Activated CD8-positive, alpha-beta memory T cell treated with anti-CD3 and anti-CD28 coated beads, Interleukin-2, amount 10 ng/mL, durations not matched to agents 7 days and 5 days (primary cell): Measurements from ENCODE around the gene KLHDC4. TPM values are rescaled to one million over a fixed set of nuclear protein-coding genes. Genes with fewer than 3 reads are reported as not detected.
"Not testable (repeated sequence)": the region's sequence is repeated elsewhere in the genome, so short reads cannot be mapped to it uniquely, and the experiment has no call there.

Source experiments
- ATAC-seq: fragments of 150-1000 bp; cut with Tn5 transposase; one replicate; pipeline ENCODE4 v1.10.0; 2021; ENCODE audit warnings: moderate library complexity
- CTCF ChIA-PET: fragments of 350-600 bp; sonication (Branson Sonifier 250); formaldehyde crosslinking; loops from one replicate; lab custom pipeline; 2021; ENCODE audit warnings: antibody characterized with exemption; lab: Charles Lee
- DNase-seq: peaks from one replicate; pipeline ENCODE4 v3.0.0-alpha.2; 2020
- H3K27ac Mint-ChIP-seq: one replicate; pipeline ENCODE4 v1.8.0; 2021; ENCODE audit warnings: mild to moderate bottlenecking, mixed read lengths
- H3K27me3 Mint-ChIP-seq: one replicate; pipeline ENCODE4 v1.8.0; 2021; ENCODE audit warnings: mixed read lengths
- H3K36me3 Mint-ChIP-seq: one replicate; pipeline ENCODE4 v1.8.0; 2021; ENCODE audit warnings: mild to moderate bottlenecking, mixed read lengths
- H3K4me1 Mint-ChIP-seq: one replicate; pipeline ENCODE4 v1.8.0; 2021; ENCODE audit warnings: mixed read lengths
- H3K4me3 Mint-ChIP-seq: one replicate; pipeline ENCODE4 v1.8.0; 2021; ENCODE audit warnings: mild to moderate bottlenecking, moderate library complexity, mixed read lengths
- H3K9me3 Mint-ChIP-seq: one replicate; pipeline ENCODE4 v1.8.0; 2022; ENCODE audit warnings: low read depth, mixed read lengths
- total RNA-seq, 2 experiments: library from RNA; stranded (reverse); gene quantifications; one replicate each; pipeline ENCODE4 v1.2.3, GENCODE V29; 2021

The KLHDC4 gene
- total RNA-seq, 2 experiments from 2014 or later: 86.0 to 114 TPM

- DNase-seq (no peak), ATAC-seq (no peak)
- Mint-ChIP-seq H3K4me1 (no peaks in the 10 kb centered on the region), H3K36me3 (no peaks in the 10 kb centered on the region), H3K27ac (no peak overlapping the region), H3K9me3 (no peaks in the 10 kb centered on the region), H3K4me3 (no peak overlapping the region), H3K27me3 (peaks cover 3% of the 10 kb centered on the region)
- CTCF ChIA-PET: no interaction called here
Measured at GRCh38 chr16:87795336-87795735, 29.6 kb upstream of the KLHDC4 start.

GRCh38 chr16:87794485-87795078 lies 28.8 kb upstream of the KLHDC4 start:
- DNase-seq: no peak
- CTCF ChIA-PET: interaction anchor here (1.1 kb wide), 1 partner anchor 15 kb away, joined by 3 read pairs; no protein-coding TSS in a partner anchor
- H3K27me3 Mint-ChIP-seq: peaks cover 3% of the 10 kb centered on the region
- H3K9me3 Mint-ChIP-seq: no peaks in the 10 kb centered on the region
- no peaks in the 10 kb centered on the region for H3K4me1 Mint-ChIP-seq
- no peaks in the 10 kb centered on the region for H3K36me3 Mint-ChIP-seq
- no peak overlapping the region for H3K4me3 Mint-ChIP-seq
- no peak overlapping the region for H3K27ac Mint-ChIP-seq
- no peak for ATAC-seq

- no peaks in the 10 kb centered on the region for H3K4me1 Mint-ChIP-seq
- H3K27me3 Mint-ChIP-seq: peaks cover 3% of the 10 kb centered on the region
- ATAC-seq (no peak), DNase-seq (no peak)
- CTCF ChIA-PET: interaction anchor here (0.7 to 1.0 kb wide), 3 partner anchors 11 to 89 kb away, joined by 3 read pairs; no protein-coding TSS in a partner anchor
- no peak overlapping the region for H3K4me3 Mint-ChIP-seq
- H3K27ac Mint-ChIP-seq: no peak overlapping the region
- no peaks in the 10 kb centered on the region for H3K36me3 Mint-ChIP-seq
- H3K9me3 Mint-ChIP-seq: no peaks in the 10 kb centered on the region
Measured at GRCh38 chr16:87792205-87792565, 26.4 kb upstream of the KLHDC4 start.

- no peak overlapping the region for H3K4me3 Mint-ChIP-seq
- peaks cover 3% of the 10 kb centered on the region for H3K27me3 Mint-ChIP-seq
- no peaks in the 10 kb centered on the region for H3K4me1 Mint-ChIP-seq
- no peaks in the 10 kb centered on the region for H3K36me3 Mint-ChIP-seq
- no peak overlapping the region for H3K27ac Mint-ChIP-seq
- CTCF ChIA-PET: interaction anchor here (0.7 to 2.7 kb wide), 3 partner anchors 10 to 56 kb away, joined by 3 to 14 read pairs (median 3); no protein-coding TSS in a partner anchor
- H3K9me3 Mint-ChIP-seq: no peaks in the 10 kb centered on the region
- ATAC-seq: no peak
- DNase-seq: no peak
Measured at GRCh38 chr16:87791295-87792204, 25.8 kb upstream of the KLHDC4 start.

DNA sequence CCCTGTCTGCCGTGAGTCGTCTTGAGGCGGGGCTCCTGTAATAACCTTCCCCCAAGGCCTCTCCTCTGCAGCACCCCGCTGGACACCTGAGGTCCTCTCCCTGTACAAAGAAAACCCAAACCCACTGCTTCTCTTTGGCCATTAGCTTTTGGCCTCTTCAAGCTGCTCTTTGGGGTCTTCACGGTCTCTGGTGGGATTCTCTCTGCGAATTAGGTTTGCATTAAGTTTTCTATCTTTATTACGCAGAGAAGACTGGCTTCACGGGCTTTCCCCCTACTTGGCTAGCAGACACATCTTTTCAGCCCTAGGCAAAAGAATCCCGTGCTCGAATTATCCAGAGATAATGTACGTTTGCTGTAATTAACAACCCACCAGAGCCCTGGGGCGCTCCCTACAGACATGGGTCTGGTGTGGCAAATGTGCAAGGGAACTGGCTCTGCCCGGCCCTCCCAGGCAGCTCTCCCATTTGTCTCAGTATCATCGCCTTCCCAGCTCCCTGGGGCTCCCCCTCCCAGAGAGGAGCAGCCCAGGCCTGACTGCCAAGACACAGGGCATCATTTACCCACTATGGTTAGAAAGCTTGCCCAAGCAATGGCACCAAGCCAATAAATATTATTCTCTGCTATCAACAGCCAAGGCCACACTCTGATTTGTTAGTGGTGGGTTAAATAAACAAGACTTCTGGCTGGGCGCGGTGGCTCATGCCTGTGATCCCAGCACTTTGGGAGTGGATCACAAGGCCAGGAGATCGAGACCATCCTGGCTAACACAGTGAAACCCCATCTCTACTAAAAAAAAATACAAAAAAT lies 24.7 kb upstream of the KLHDC4 start:
- Mint-ChIP-seq H3K27me3 (no peaks in the 10 kb centered on the region), H3K9me3 (no peaks in the 10 kb centered on the region), H3K27ac (no peak overlapping the region), H3K36me3 (no peaks in the 10 kb centered on the region), H3K4me1 (no peaks in the 10 kb centered on the region), H3K4me3 (no peak overlapping the region)
- CTCF ChIA-PET: interaction anchor here (1.6 to 2.7 kb wide), 2 partner anchors 9 to 11 kb away, joined by 9 to 14 read pairs; no protein-coding TSS in a partner anchor
- DNase-seq (no peak), ATAC-seq (no peak)

DNA sequence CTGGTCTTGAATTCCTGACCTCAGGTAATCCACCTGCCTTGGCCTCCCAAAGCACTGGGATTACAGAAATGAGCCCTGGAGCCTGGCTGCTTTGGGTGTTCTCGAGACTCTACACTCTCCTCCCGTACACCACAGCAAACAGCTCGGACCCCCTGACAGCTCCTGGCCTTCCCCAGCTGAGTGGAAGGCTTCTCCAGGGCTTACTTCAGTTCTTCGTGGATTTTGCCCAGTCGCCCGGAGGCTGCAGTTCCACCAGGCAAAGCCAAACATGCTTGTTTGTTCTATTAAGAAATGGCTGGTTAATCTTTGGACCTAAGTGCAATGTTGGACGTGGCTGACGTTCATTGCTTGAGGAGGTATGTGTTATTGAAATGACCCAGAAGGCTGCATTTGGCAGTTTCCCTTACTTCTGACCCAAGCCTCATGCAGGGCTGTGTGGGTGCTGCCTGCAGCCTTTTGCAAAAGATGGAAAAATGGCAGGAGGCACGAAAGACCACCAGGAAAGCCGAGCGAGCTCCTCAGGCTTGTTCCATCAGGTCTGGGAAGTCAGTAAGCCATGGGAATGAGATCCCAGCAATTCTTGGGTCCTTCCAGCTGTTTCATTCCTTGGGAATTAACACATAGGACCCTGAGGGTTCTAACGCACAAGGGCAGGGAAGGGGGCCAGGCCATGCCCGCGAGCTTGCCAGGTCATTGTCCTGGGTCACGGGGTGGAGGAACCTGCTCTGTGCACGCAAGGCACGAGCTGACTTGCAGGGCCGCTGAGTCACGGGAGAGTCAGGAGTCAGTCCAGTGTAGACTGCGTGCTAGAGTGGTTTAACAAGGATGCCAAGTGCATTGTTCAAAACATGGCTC lies 23.9 kb upstream of the KLHDC4 start:
- DNase-seq (no peak), ATAC-seq (no peak)
- H3K27ac Mint-ChIP-seq: no peak overlapping the region
- CTCF ChIA-PET: interaction anchor here (1.6 to 2.7 kb wide), 2 partner anchors 9 to 10 kb away, joined by 9 to 14 read pairs; no protein-coding TSS in a partner anchor
- no peaks in the 10 kb centered on the region for H3K36me3 Mint-ChIP-seq
- H3K27me3 Mint-ChIP-seq: no peaks in the 10 kb centered on the region
- no peaks in the 10 kb centered on the region for H3K4me1 Mint-ChIP-seq
- H3K4me3 Mint-ChIP-seq: no peak overlapping the region
- no peaks in the 10 kb centered on the region for H3K9me3 Mint-ChIP-seq

DNA sequence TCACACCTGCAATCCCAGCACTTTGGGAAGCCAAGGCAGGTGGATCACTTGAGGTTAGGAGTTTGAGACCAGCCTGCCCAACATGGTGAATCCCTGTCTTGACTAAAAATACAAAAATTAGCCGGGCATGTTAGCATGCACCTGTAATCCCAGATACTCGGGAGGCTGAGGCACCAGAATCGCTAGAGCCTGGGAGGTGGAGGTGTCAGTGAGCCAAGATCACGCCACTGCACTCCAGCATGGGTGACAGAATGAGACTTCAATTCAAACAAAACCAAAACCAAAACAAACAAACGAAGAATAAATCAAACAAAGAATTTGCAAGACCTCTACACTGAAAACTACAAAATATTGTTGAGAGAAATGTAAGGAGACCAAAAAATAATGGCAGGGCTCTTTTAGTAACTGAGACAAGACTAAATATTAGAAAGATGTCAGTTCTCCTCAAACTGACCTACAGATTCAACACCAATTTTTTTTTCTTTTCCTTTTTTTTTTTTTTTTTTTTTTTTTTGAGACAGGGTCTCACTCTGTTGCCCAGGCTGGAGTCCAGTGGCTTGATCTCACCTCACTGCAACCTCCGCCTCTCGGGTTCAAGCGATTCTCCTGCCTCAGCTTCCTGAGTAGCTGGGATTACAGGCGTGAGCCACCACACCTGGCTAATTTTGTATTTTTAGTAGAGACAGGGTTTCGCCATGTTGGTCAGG lies 23.1 kb upstream of the KLHDC4 start:
- not testable (repeated sequence) for H3K27ac Mint-ChIP-seq, DNase-seq, H3K4me1 Mint-ChIP-seq, H3K36me3 Mint-ChIP-seq, H3K4me3 Mint-ChIP-seq, ATAC-seq, H3K9me3 Mint-ChIP-seq, H3K27me3 Mint-ChIP-seq
- CTCF ChIA-PET: interaction anchor here (2.7 kb wide), 1 partner anchor 8 kb away, joined by 14 read pairs; no protein-coding TSS in a partner anchor

GRCh38 chr16:87787451-87788091 lies 21.8 kb upstream of the KLHDC4 start:
- H3K27ac Mint-ChIP-seq, H3K4me1 Mint-ChIP-seq, H3K27me3 Mint-ChIP-seq, CTCF ChIA-PET, H3K36me3 Mint-ChIP-seq, ATAC-seq, H3K4me3 Mint-ChIP-seq, DNase-seq, H3K9me3 Mint-ChIP-seq: not testable (repeated sequence)

GRCh38 chr16:87784812-87785211 lies 19.0 kb upstream of the KLHDC4 start:
- Mint-ChIP-seq H3K27ac (no peak overlapping the region), H3K4me3 (no peak overlapping the region), H3K4me1 (peaks cover 21% of the 10 kb centered on the region), H3K36me3 (peaks cover 2% of the 10 kb centered on the region), H3K9me3 (no peaks in the 10 kb centered on the region), H3K27me3 (peaks cover 2% of the 10 kb centered on the region)
- ATAC-seq (no peak), DNase-seq (no peak)
- CTCF ChIA-PET: interaction anchor here (1.2 to 7.6 kb wide), 4 partner anchors 22 to 654 kb away, joined by 3 to 41 read pairs (median 4); no protein-coding TSS in a partner anchor

DNA sequence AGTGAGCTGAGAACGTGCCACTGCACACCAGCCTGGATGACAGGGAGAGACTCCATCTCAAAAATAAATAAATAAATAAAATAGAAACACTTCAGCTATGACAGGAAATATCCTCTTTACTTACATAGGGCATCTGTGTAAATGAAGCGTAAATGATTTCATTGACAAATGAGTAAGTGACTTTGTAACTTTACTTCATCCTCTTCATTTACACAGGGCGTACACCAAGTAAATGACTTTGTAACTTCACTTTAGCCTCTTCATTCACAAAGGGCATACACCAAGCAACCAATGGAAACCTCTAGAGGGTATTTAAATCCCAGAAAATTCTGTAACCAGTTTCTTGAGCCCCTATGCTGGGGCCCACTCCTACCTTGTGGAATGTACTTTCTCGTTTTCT lies 16.2 kb upstream of the KLHDC4 start:
- ATAC-seq (no peak), DNase-seq (no peak)
- H3K27ac Mint-ChIP-seq: no peak overlapping the region
- no peaks in the 10 kb centered on the region for H3K9me3 Mint-ChIP-seq
- peaks cover 47% of the 10 kb centered on the region for H3K4me1 Mint-ChIP-seq
- no peak overlapping the region for H3K4me3 Mint-ChIP-seq
- H3K27me3 Mint-ChIP-seq: peaks cover 2% of the 10 kb centered on the region
- CTCF ChIA-PET: interaction anchor here (0.6 to 7.6 kb wide), 10 partner anchors 8 to 126 kb away, joined by 3 to 451 read pairs (median 38); partner anchors contain the start of gene SLC7A5
- H3K36me3 Mint-ChIP-seq: peaks cover 2% of the 10 kb centered on the region

DNA sequence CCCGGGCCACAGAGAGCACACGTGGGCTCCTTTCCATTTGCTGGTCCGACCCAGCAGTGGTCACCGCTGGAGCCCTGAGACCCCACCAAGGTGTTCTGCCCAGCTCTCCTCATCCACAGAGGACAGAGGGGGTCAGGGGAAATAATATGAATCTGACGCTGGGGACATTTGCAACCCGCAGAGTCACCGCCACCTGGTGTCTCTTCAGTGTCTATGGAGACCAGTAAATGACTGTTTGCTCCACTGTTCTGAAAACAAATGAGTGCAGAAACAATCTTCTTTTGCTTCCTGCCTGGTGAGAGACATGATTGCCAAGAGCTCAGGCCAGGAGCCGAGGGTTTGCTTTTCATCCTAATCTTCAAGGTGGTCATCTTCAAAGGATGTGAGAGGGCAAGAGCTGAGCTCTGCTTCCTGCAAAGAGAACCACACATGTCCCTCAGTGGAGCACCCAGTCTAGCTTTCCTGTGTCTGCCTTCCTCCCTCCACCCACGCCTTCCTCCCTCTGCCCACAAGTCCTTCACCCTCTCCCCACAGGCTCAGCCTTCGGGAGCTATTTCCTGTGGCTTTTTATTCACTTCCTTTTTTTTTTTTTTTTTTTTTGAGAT lies 14.7 kb upstream of the KLHDC4 start:
- Mint-ChIP-seq H3K4me1 (peaks cover 55% of the 10 kb centered on the region), H3K4me3 (peak overlapping the region; percentile 44), H3K9me3 (no peaks in the 10 kb centered on the region), H3K27me3 (peaks cover 2% of the 10 kb centered on the region), H3K27ac (peak overlapping the region; percentile 98), H3K36me3 (peaks cover 2% of the 10 kb centered on the region)
- ATAC-seq (peak; percentile 10), DNase-seq (peak; percentile 79)
- CTCF ChIA-PET: interaction anchor here (0.6 to 7.6 kb wide), 24 partner anchors 10 to 1828 kb away, joined by 3 to 451 read pairs (median 8); partner anchors contain the start of genes KLHDC4 and SLC7A5
